ENCODE measurements around the gene PRDM16. TPM values are rescaled to one million over a fixed set of nuclear protein-coding genes. Genes with fewer than 3 reads are reported as not detected.

Gene PRDM16
- total RNA-seq, 4 donors from 2014 or later: 15.7 to 54.3 (median 27.6) TPM

GRCh38 chr1:3146907-3147306 lies 77.9 kb downstream of the PRDM16 start:
- Histone ChIP-seq H3K27ac (no peak overlapping the region), H3K9me3 (no peaks in the 10 kb centered on the region), H3K4me3 (replicated peaks in 1 of 3) (no peak overlapping the region), H3K27me3 (no peaks in the 10 kb centered on the region), H3K36me3 (no peaks in the 10 kb centered on the region), H3K4me1 (peaks cover 10 to 11% of the 10 kb centered on the region in 2 donors)
- intact Hi-C loops (cut with DNase I): no loop called here
- no peak for DNase-seq
- WGBS, 2 donors: 90 to 92% methylated on average over 19 of the region's 19 CpGs
- TF ChIP-seq CTCF (IDR thresholded peaks at IDR 0.05) (no peak), POLR2A (IDR thresholded peaks at IDR 0.05) (no peak)

- peaks cover 10 to 12% of the 10 kb centered on the region in 2 donors for H3K4me1 ChIP-seq
- TF ChIP-seq CTCF (IDR thresholded peaks at IDR 0.05): no peak
- no peak for TF ChIP-seq POLR2A (IDR thresholded peaks at IDR 0.05)
- H3K9me3 ChIP-seq: no peaks in the 10 kb centered on the region
- H3K36me3 ChIP-seq: no peaks in the 10 kb centered on the region
- H3K4me3 ChIP-seq (replicated peaks in 1 of 3): no peak overlapping the region
- intact Hi-C loops (cut with DNase I): no loop called here
- DNase-seq: no peak
- no peak overlapping the region for H3K27ac ChIP-seq
- WGBS, 2 donors: 77 to 100% methylated on average over 1 to 5 of the region's 6 CpGs
- no peaks in the 10 kb centered on the region for H3K27me3 ChIP-seq
These were observed 79.2 kb downstream of the PRDM16 start for GRCh38 chr1:3148171-3148570.

- Histone ChIP-seq H3K4me3 (replicated peaks in 1 of 3) (no peak overlapping the region), H3K36me3 (no peaks in the 10 kb centered on the region), H3K9me3 (no peaks in the 10 kb centered on the region), H3K4me1 (peaks cover 10 to 12% of the 10 kb centered on the region in 2 donors), H3K27ac (no peak overlapping the region), H3K27me3 (no peaks in the 10 kb centered on the region)
- intact Hi-C loops (cut with DNase I): no loop called here
- DNase-seq: no peak
- WGBS, 2 donors: 86 to 87% methylated on average over 4 to 6 of the region's 8 CpGs
- TF ChIP-seq POLR2A (IDR thresholded peaks at IDR 0.05) (no peak), CTCF (IDR thresholded peaks at IDR 0.05) (no peak)
These were observed 80.3 kb downstream of the PRDM16 start for GRCh38 chr1:3149277-3149676.

- intact Hi-C loops (cut with DNase I): no loop called here
- DNase-seq: peak; percentile 89 to 94
- Histone ChIP-seq H3K9me3 (no peaks in the 10 kb centered on the region), H3K27me3 (no peaks in the 10 kb centered on the region), H3K4me1 (peaks cover 10 to 12% of the 10 kb centered on the region in 2 donors), H3K4me3 (replicated peaks in 1 of 3) (no peak overlapping the region), H3K27ac (peak overlapping the region in 2 of 3 donors; percentile 1 to 31), H3K36me3 (no peaks in the 10 kb centered on the region)
- 5 to 33% methylated on average over 7 to 13 of the region's 14 CpGs for WGBS, 2 donors
- TF ChIP-seq CTCF (IDR thresholded peaks at IDR 0.05) (no peak), POLR2A (IDR thresholded peaks at IDR 0.05) (no peak)
These were observed 82.5 kb downstream of the PRDM16 start for GRCh38 chr1:3151456-3151855.

GRCh38 chr1:3152143-3152542 lies 83.1 kb downstream of the PRDM16 start:
- Histone ChIP-seq H3K4me1 (peaks cover 10 to 12% of the 10 kb centered on the region in 2 donors), H3K4me3 (replicated peaks in 1 of 3) (no peak overlapping the region), H3K36me3 (no peaks in the 10 kb centered on the region), H3K27me3 (no peaks in the 10 kb centered on the region), H3K27ac (no peak overlapping the region), H3K9me3 (no peaks in the 10 kb centered on the region)
- intact Hi-C loops (cut with DNase I): no loop called here
- DNase-seq: no peak
- TF ChIP-seq POLR2A (IDR thresholded peaks at IDR 0.05): no peak
- TF ChIP-seq CTCF (IDR thresholded peaks at IDR 0.05): no peak

All from thyroid gland (tissue), 4 donors.